ENCODE measurements around the gene OR52E8. TPM values are rescaled to one million over a fixed set of nuclear protein-coding genes. Genes with fewer than 3 reads are reported as not detected.

OR52E8 gene
- total RNA-seq, 1 experiment from 2014 or later = not detected

GRCh38 chr11:5846701-5847100 lies 10.8 kb downstream of the OR52E8 start:
- ATAC-seq (no peak), DNase-seq (no peak)
- Histone ChIP-seq H2AFZ (ENCODE audit: low read length) (no peak overlapping the region), H3K9me3 (ENCODE audit: low read length) (no peaks in the 10 kb centered on the region), H3K27me3 (ENCODE audit: low read length) (no peaks in the 10 kb centered on the region), H3K79me2 (ENCODE audit: low read length) (no peaks in the 10 kb centered on the region), H3K4me3 (ENCODE audit: low read length) (no peak overlapping the region), H3F3A (ENCODE audit: low read length, unreplicated experiment) (no peaks in the 10 kb centered on the region), H3K36me3 (ENCODE audit: low read depth, low read length) (no peaks in the 10 kb centered on the region), H3K9ac (ENCODE audit: low read length) (no peak overlapping the region), H3K4me2 (ENCODE audit: low read length) (no peak overlapping the region), H3K27ac (ENCODE audit: low read length) (no peak overlapping the region), H4K20me1 (ENCODE audit: low read length) (no peaks in the 10 kb centered on the region), H3K4me1 (ENCODE audit: insufficient read depth, low read length) (no peaks in the 10 kb centered on the region), H3K9me2 (replicated peaks; ENCODE audit: low read length) (no peaks in the 10 kb centered on the region)
- TF ChIP-seq EZH2 (IDR thresholded peaks at IDR 0.05; ENCODE audit: low read length, unreplicated experiment) (no peak), EZH2phosphoT487 (IDR thresholded peaks at IDR 0.05; ENCODE audit: borderline replicate concordance, low read length) (no peak)
- TF ChIP-seq, protein P1, sequence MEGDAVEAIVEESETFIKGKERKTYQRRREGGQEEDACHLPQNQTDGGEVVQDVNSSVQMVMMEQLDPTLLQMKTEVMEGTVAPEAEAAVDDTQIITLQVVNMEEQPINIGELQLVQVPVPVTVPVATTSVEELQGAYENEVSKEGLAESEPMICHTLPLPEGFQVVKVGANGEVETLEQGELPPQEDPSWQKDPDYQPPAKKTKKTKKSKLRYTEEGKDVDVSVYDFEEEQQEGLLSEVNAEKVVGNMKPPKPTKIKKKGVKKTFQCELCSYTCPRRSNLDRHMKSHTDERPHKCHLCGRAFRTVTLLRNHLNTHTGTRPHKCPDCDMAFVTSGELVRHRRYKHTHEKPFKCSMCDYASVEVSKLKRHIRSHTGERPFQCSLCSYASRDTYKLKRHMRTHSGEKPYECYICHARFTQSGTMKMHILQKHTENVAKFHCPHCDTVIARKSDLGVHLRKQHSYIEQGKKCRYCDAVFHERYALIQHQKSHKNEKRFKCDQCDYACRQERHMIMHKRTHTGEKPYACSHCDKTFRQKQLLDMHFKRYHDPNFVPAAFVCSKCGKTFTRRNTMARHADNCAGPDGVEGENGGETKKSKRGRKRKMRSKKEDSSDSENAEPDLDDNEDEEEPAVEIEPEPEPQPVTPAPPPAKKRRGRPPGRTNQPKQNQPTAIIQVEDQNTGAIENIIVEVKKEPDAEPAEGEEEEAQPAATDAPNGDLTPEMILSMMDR (conservative IDR thresholded peaks at IDR 0.05; ENCODE audit: low read depth, low read length) = no peak
- ChIA-PET CTCF (no interaction called here), POLR2A (ENCODE audit: unreplicated experiment) (no interaction called here)
- intact Hi-C loops (cut with micrococcal nuclease) = no loop called here
- BruUV-seq (replicated peaks) = no TSS peak

- Histone ChIP-seq H3K27ac (ENCODE audit: low read length) (no peak within 1 kb of the TSS), H3K4me3 (ENCODE audit: low read length) (no peak within 1 kb of the TSS), H3K27me3 (ENCODE audit: low read length) (no peaks in the 10 kb centered on the region), H3K36me3 (ENCODE audit: low read depth, low read length) (no peaks in the 10 kb centered on the region), H3K4me2 (ENCODE audit: low read length) (no peak within 1 kb of the TSS), H4K20me1 (ENCODE audit: low read length) (no peaks in the 10 kb centered on the region), H3K9me3 (ENCODE audit: low read length) (no peaks in the 10 kb centered on the region), H2AFZ (ENCODE audit: low read length) (no peak within 1 kb of the TSS), H3F3A (ENCODE audit: low read length, unreplicated experiment) (no peaks in the 10 kb centered on the region), H3K4me1 (ENCODE audit: insufficient read depth, low read length) (no peaks in the 10 kb centered on the region), H3K9me2 (replicated peaks; ENCODE audit: low read length) (no peaks in the 10 kb centered on the region), H3K79me2 (ENCODE audit: low read length) (no peaks in the 10 kb centered on the region), H3K9ac (ENCODE audit: low read length) (no peak within 1 kb of the TSS)
- intact Hi-C loops (cut with micrococcal nuclease) = no loop called here
- no peak for TF ChIP-seq EZH2phosphoT487 (IDR thresholded peaks at IDR 0.05; ENCODE audit: borderline replicate concordance, low read length)
- TF ChIP-seq, protein P1 (conservative IDR thresholded peaks at IDR 0.05; ENCODE audit: low read depth, low read length) = no peak
- TF ChIP-seq EZH2 (IDR thresholded peaks at IDR 0.05; ENCODE audit: low read length, unreplicated experiment) = no peak
- ATAC-seq = no peak
- ChIA-PET POLR2A (ENCODE audit: unreplicated experiment) (no interaction called here), CTCF (no interaction called here)
- no peak for DNase-seq
- no TSS peak for BruUV-seq (replicated peaks)
Measured at GRCh38 chr11:5841797-5842196, 15.7 kb downstream of the OR52E8 start, which contains the start of gene OR52E6. Gene OR52E6, minus strand, starts transcription at chr11:5841897. Its CDS starts 0 bp downstream, at chr11:5841897.

DNA sequence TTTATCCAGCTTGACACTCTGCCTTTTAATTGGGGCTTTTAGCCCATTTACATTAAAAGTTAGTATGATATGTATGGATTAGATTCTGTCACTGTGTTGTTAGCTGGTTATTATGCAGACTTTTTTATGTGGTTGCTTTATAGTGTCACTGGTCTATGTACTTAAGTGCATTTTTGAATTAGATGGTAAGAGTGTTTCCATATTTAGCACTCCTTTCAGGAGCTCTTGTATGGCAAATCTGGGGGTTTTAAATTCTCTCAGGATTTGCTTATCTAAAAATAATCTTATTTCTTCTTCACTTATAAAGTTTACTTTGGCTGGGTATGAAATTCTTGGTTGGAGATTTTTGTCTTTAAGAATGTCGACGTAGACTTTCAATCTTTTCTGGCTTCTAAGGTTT lies 19.8 kb downstream of the OR52E8 start:
- Histone ChIP-seq H2AFZ (ENCODE audit: low read length) (no peak overlapping the region), H3K27me3 (ENCODE audit: low read length) (no peaks in the 10 kb centered on the region), H3K4me3 (ENCODE audit: low read length) (no peak overlapping the region), H3K4me1 (ENCODE audit: insufficient read depth, low read length) (no peaks in the 10 kb centered on the region), H3K36me3 (ENCODE audit: low read depth, low read length) (no peaks in the 10 kb centered on the region), H3K9me2 (replicated peaks; ENCODE audit: low read length) (no peaks in the 10 kb centered on the region), H3K9ac (ENCODE audit: low read length) (no peak overlapping the region), H3K79me2 (ENCODE audit: low read length) (no peaks in the 10 kb centered on the region), H3K9me3 (ENCODE audit: low read length) (no peaks in the 10 kb centered on the region), H3K4me2 (ENCODE audit: low read length) (no peak overlapping the region), H3K27ac (ENCODE audit: low read length) (no peak overlapping the region), H3F3A (ENCODE audit: low read length, unreplicated experiment) (no peaks in the 10 kb centered on the region), H4K20me1 (ENCODE audit: low read length) (no peaks in the 10 kb centered on the region)
- intact Hi-C loops (cut with micrococcal nuclease) = no loop called here
- TF ChIP-seq EZH2 (IDR thresholded peaks at IDR 0.05; ENCODE audit: low read length, unreplicated experiment) (no peak), EZH2phosphoT487 (IDR thresholded peaks at IDR 0.05; ENCODE audit: borderline replicate concordance, low read length) (no peak)
- TF ChIP-seq, protein P1 (conservative IDR thresholded peaks at IDR 0.05; ENCODE audit: low read depth, low read length) = no peak
- BruUV-seq (replicated peaks) = no TSS peak
- ChIA-PET POLR2A (ENCODE audit: unreplicated experiment) (no interaction called here), CTCF (no interaction called here)
- DNase-seq = no peak
- no peak for ATAC-seq
